Measurements from ENCODE around the gene IL19.

DNA sequence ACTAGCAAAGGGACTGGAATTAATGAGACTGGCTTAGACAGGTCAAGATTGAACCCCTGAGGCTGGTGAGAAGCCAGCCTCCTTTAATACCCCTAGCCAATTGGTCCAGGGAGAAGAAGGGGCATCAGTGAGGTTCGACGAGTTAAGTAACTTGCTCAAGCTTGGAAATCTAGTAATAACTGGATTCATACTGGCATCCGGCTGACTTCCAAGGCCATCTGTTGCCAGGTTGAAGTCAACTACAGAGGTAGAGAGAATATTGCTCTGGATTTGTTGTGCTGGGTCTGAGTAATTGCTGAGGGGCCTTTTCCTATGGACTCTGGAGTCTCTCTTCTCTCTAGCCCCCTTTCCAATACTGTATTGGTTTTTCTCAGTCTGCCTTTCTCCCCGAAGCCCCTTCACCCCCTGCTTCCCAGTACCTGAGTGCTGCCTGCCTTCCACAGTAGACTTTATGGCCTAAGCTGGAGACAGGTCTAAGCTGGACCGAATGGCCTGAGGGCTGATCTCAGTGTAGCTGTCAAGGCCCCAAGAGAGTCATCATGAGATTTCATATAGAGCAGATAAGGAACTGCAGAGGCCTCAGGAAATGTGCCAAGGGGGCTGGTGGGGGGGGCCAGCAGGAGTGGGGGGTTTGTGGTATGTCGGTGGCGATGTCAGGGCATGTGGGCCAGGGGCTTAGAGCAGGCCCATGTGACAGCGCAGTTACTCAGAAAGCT is 42.4 kb upstream of the IL19 start:
- TF ChIP-seq, protein P1, sequence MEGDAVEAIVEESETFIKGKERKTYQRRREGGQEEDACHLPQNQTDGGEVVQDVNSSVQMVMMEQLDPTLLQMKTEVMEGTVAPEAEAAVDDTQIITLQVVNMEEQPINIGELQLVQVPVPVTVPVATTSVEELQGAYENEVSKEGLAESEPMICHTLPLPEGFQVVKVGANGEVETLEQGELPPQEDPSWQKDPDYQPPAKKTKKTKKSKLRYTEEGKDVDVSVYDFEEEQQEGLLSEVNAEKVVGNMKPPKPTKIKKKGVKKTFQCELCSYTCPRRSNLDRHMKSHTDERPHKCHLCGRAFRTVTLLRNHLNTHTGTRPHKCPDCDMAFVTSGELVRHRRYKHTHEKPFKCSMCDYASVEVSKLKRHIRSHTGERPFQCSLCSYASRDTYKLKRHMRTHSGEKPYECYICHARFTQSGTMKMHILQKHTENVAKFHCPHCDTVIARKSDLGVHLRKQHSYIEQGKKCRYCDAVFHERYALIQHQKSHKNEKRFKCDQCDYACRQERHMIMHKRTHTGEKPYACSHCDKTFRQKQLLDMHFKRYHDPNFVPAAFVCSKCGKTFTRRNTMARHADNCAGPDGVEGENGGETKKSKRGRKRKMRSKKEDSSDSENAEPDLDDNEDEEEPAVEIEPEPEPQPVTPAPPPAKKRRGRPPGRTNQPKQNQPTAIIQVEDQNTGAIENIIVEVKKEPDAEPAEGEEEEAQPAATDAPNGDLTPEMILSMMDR (IDR thresholded peaks at IDR 0.05; ENCODE audit: low read depth, low read length) = no peak
- TF ChIP-seq POLR2A (IDR thresholded peaks at IDR 0.05; ENCODE audit: extremely low read depth, insufficient read length) = no peak
- TF ChIP-seq, protein P2, sequence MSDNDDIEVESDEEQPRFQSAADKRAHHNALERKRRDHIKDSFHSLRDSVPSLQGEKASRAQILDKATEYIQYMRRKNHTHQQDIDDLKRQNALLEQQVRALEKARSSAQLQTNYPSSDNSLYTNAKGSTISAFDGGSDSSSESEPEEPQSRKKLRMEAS (IDR thresholded peaks at IDR 0.05; ENCODE audit: low read depth, low read length) = no peak

Data from NB4 (cell line).